Cardiac fibroblast (primary cell): Measurements from ENCODE around the gene RGL3.
A peak's percentile ranks its signal among the peaks of the same experiment; 100 is the strongest.
"Not testable (repeated sequence)": the region's sequence is repeated elsewhere in the genome, so short reads cannot be mapped to it uniquely, and the experiment has no call there.

Experiments used
- DNase-seq, 2 donors: peaks; one replicate each; pipeline versions ENCODE4 v3.0.0 to v3.0.0-alpha.2; 2010; ENCODE audit warnings: low read depth in 2 of 2
- H3K4me3 ChIP-seq, 2 donors: replicated peaks in 1 of 2; 1 replicate in 1 of 2; 2 replicates in 1 of 2; pipeline ENCODE4 v1.5.1; 2011; ENCODE audit warnings: low read depth in 2 of 2, low read length in 2 of 2, mild to moderate bottlenecking in 2 of 2, moderate library complexity in 1 of 2
- TF ChIP-seq, protein P1 (sequence below): IDR thresholded peaks from one replicate; pipeline ENCODE4 v1.5.1; 2011; ENCODE audit warnings: low read depth, mild to moderate bottlenecking, low read length, inconsistent platforms

RGL3 gene

DNA sequence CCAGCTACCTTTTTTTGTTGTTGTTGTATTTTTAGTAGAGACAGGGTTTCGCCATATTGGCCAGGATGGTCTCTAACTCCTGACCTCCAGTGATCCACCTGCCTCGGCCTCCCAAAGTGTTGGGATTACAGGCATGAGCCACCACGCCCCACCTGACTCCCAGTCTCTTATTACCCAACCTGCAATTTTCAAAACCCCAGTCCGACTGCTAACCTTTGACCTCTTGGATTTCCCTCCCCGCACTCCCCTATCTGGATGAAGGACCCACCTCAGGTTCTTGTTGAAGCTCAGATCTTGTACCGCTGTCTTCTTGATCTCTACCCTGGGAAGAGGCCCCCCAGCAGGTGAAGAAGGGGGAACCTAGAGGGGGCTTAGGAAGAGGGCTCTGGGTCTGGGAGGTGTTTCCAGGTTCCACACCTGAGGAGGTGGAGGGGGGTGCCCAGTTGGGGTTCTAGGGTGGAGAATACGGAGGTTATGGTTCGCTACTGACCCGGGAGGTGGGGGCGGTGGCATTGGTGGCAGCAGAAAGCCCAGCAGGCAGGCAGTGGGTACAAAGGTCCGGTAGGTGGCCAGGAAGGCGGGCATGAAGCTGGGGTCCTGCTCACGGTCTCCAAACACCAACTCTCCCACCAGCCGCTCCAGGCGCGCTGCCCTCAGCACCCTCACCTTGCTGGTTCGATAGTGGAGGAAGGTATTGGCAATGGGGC, 2.6 kb downstream of the RGL3 start:
- DNase-seq = no peak

DNA sequence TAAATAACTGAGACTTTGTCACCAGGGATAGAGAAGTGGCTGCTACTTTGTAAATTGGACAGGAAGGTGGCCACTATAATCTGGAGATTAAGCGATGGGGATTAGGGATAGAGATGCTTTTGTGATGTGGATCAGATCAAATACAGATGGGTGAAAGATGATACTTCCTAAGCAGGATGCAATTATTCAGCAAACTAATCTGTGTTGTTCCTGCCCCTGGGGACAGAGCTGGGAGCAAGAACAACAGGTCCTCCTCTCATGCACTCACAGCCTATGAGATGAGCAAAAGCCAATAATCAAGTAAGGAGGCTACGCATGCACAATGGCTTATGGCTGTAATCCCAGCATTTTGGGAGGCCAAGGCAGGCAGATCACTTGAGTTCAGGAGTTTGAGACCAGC, 4.6 kb downstream of the RGL3 start:
- no peak for DNase-seq
- H3K4me3 ChIP-seq = no peak overlapping the region
- TF ChIP-seq, protein P1, sequence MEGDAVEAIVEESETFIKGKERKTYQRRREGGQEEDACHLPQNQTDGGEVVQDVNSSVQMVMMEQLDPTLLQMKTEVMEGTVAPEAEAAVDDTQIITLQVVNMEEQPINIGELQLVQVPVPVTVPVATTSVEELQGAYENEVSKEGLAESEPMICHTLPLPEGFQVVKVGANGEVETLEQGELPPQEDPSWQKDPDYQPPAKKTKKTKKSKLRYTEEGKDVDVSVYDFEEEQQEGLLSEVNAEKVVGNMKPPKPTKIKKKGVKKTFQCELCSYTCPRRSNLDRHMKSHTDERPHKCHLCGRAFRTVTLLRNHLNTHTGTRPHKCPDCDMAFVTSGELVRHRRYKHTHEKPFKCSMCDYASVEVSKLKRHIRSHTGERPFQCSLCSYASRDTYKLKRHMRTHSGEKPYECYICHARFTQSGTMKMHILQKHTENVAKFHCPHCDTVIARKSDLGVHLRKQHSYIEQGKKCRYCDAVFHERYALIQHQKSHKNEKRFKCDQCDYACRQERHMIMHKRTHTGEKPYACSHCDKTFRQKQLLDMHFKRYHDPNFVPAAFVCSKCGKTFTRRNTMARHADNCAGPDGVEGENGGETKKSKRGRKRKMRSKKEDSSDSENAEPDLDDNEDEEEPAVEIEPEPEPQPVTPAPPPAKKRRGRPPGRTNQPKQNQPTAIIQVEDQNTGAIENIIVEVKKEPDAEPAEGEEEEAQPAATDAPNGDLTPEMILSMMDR = no peak

More for the DNA sequence above, 2.6 kb downstream of the RGL3 start:
- TF ChIP-seq, protein P1 = no peak
- no peak overlapping the region for H3K4me3 ChIP-seq

DNA sequence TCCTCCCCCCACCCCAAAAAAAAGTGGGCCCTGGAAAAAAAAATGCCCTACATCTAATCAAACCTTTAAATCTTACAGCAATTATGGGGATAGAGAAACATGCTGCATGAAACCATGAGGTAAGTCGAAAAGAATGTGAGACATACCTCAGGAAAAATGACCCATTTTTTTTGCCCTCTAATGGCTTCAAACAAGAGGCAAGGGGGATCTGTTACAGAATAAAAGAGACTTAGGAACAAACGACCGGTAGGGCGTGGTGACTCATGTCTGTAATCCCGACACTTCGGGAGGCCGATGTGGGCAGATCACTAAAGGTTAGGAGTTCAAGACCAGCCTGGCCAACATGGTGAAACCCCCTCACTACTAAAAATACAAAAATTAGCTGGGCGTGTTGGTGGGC, 8.4 kb downstream of the RGL3 start:
- peak in 1 of 2 donors; percentile 39 for DNase-seq
- TF ChIP-seq, protein P1 = no peak
- no peak overlapping the region for H3K4me3 ChIP-seq

DNA sequence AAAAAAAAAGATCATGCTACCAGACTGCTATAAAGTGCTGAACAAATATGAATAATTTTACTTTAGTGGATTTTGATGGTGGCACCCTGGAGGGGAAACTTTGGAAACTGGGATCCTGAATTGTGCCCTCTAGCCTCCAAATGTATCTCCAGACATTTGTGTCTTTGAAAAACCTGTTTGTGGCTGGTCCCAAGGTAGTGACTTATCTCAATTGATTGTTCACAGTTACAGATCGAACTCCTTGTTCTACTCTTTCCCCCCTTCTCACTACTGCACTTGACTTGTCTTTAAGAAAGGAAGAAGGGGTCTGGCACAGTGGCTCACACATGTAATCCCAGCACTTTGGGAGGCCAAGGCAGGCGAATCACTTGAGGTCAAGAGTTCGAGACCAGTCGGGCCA, 10.5 kb downstream of the RGL3 start:
- no peak for DNase-seq
- TF ChIP-seq, protein P1 = no peak
- H3K4me3 ChIP-seq = no peak overlapping the region

DNA sequence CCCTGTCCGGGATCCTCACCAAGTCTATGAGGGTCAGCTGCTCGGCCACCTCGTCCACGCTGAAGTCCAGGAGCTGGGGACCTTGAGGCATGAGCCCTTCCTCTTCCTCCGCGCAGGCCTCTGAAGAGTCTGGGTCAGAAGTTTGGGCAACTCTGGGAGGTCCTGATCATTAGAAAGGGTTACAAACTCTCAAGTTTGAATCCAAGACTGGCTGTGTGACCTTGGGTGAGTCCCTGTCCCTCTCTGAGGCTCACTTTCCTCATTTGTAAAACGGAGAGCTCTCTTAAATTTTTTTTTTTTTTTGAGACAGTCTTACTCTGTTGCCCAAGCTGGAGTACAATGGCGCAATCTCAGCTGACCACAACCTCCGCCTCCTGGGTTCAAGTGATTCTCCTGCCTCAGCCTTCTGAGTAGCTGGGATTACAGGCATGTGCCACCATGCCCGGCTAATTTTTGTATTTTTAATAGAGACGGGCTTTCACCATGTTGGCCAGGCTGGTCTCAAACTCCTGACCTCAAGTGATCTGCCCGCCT, 12.3 kb downstream of the RGL3 start:
- H3K4me3 ChIP-seq, DNase-seq: not testable (repeated sequence)

DNA sequence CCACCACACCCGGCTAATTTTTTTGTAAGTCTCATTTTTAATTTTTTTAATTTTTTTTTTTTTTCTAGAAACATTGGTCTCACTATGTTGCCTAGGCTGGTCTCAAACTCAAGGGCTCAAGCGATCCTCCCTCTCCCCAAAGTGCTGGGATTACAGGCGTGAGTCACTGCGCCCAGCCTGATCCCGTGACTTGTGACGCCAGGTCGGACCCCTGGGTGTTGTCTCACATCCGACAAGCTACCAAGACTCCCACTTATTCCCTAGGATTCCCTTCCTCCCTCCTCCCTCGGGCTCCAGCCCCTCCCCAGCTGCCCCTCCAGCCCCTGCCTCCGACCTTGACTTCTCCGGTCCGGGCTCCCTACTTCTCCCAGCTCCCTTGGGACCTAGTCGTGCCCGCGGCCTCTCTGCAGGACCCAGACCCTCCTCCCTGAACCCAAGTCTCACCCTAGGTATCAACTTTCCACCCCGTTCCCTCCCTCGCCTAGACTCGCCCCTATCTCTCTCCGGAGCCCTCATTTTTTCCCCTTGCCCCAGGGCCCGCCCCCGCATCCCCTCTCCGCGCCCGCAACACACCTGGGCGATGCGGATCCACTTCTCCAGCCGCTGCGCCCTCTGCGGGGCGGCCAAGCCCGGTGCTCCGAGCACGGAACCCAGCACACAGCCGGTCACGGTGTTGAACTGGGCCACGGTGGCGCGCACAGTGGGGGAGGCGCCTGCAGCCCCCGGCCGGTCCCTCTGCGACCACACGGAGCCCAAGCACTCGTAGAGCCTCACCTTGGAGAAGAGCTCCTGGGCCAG, 13.1 kb downstream of the RGL3 start:
- DNase-seq = no peak
- no peak overlapping the region for H3K4me3 ChIP-seq
- TF ChIP-seq, protein P1 = peak; percentile 26

DNA sequence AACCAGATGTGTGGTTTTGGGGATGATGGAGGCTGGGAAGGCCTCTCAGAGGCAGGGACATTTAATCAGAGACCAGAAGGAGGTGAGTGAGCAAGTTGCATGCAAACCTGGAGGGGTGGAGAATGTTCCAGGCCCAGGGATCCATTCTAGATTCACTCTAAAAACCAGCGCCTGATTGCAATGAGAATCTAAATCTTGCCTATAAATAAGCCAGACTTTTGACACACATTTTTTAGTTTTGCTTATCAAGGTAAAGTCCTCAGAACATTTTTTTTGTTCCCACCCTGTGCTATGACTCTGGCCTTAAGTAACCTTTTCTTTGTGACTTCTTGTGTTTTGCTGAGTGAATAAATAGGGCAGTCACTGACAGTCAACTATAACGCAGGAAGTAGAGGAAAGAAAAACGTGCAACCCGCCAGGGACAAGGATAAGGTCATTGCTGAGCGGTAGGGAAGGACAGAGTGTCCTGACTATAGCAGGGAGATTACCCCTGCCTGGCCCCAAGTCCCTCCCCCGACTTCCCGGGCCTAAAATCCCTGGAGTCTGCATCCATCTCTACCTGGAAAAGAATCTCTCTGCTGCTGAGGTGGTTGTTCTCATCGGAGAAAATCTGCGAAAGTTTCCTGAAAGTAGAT, 14.4 kb downstream of the RGL3 start:
- no peak for DNase-seq
- H3K4me3 ChIP-seq = no peak overlapping the region
- TF ChIP-seq, protein P1 = no peak
